Measurements from ENCODE around the gene PDE4B.

- TF ChIP-seq POLR2AphosphoS5 (IDR thresholded peaks at IDR 0.05) (no peak), POLR2A (IDR thresholded peaks at IDR 0.05) (no peak), CTCF (IDR thresholded peaks at IDR 0.05) (no peak)
Measured at GRCh38 chr1:66095190-66095589, 302.5 kb downstream of the PDE4B start.
